ENCODE data around the gene SLAIN2. TPM values are rescaled to one million over a fixed set of nuclear protein-coding genes. Genes with fewer than 3 reads are reported as not detected.
A peak's percentile ranks its signal among the peaks of the same experiment; 100 is the strongest.
"Not testable (repeated sequence)": the region's sequence is repeated elsewhere in the genome, so short reads cannot be mapped to it uniquely, and the experiment has no call there.

Gene SLAIN2
- total RNA-seq, 1 donor from 2014 or later: 54.6 TPM

DNA sequence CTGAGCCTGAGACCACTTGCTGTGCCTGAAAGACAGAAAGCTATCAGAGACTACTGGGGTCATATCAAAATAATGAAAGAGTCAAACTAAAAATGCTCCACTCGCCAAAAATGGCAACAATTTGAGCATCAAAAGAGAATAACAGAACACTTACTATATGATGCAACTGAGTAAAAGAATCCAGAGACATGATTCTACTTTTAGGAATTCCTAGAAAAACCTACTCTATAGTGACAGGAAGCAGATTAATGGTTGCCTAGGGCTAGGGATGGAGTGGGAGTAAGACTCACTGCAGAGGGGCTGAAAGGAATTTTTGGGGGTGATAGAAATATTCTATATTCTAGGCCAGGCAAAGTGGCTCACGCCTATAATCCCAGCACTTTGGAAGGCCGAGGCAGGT is 29.4 kb upstream of the SLAIN2 start:
- H3K36me3 Mint-ChIP-seq (ENCODE audit: low read depth, unreplicated experiment): no peaks in the 10 kb centered on the region
- no peaks in the 10 kb centered on the region for H3K27me3 Mint-ChIP-seq (ENCODE audit: unreplicated experiment)
- peaks cover 4% of the 10 kb centered on the region for H3K9me3 Mint-ChIP-seq (ENCODE audit: unreplicated experiment)
- no peak overlapping the region for H3K27ac Mint-ChIP-seq (ENCODE audit: unreplicated experiment)
- no peak for DNase-seq (ENCODE audit: low spot score)
- no peaks in the 10 kb centered on the region for H3K4me1 Mint-ChIP-seq (ENCODE audit: unreplicated experiment)
- no peak for TF ChIP-seq CTCF (IDR thresholded peaks at IDR 0.05; ENCODE audit: unreplicated experiment)
- no peak overlapping the region for H3K4me3 Mint-ChIP-seq (ENCODE audit: unreplicated experiment)

DNA sequence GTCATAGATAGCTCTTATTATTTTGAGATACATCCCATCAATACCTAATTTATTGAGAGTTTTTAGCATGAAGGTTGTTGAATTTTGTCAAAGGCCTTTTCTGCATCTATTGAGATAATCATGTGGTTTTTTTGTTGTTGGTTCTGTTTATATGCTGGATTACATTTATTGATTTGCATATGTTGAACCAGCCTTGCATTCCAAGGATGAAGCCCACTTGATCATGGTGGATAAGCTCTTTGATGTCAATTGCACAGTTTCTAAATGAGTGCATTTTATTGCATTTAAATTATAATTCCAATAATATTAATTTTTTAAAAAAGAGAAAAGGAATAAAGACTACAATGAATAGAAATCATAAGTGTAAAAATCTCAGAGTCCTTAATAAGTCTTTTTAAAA is 26.6 kb upstream of the SLAIN2 start:
- DNase-seq (ENCODE audit: low spot score); H3K4me1 Mint-ChIP-seq (ENCODE audit: unreplicated experiment); H3K9me3 Mint-ChIP-seq (ENCODE audit: unreplicated experiment); H3K4me3 Mint-ChIP-seq (ENCODE audit: unreplicated experiment); H3K27ac Mint-ChIP-seq (ENCODE audit: unreplicated experiment); H3K36me3 Mint-ChIP-seq (ENCODE audit: low read depth, unreplicated experiment); H3K27me3 Mint-ChIP-seq (ENCODE audit: unreplicated experiment): not testable (repeated sequence)

- peak; percentile 23 for DNase-seq (ENCODE audit: low spot score)
- no peak overlapping the region for H3K27ac Mint-ChIP-seq (ENCODE audit: unreplicated experiment)
- peak; percentile 51 for TF ChIP-seq CTCF (IDR thresholded peaks at IDR 0.05; ENCODE audit: unreplicated experiment)
- H3K36me3 Mint-ChIP-seq (ENCODE audit: low read depth, unreplicated experiment): no peaks in the 10 kb centered on the region
- H3K9me3 Mint-ChIP-seq (ENCODE audit: unreplicated experiment): peaks cover 4% of the 10 kb centered on the region
- peaks cover 2% of the 10 kb centered on the region for H3K4me1 Mint-ChIP-seq (ENCODE audit: unreplicated experiment)
- no peak overlapping the region for H3K4me3 Mint-ChIP-seq (ENCODE audit: unreplicated experiment)
- no peaks in the 10 kb centered on the region for H3K27me3 Mint-ChIP-seq (ENCODE audit: unreplicated experiment)
These were observed 25.4 kb upstream of the SLAIN2 start for GRCh38 chr4:48315728-48316630.

- no peak for TF ChIP-seq CTCF (IDR thresholded peaks at IDR 0.05; ENCODE audit: unreplicated experiment)
- Mint-ChIP-seq H3K27ac (ENCODE audit: unreplicated experiment) (no peak overlapping the region), H3K36me3 (ENCODE audit: low read depth, unreplicated experiment) (no peaks in the 10 kb centered on the region), H3K4me1 (ENCODE audit: unreplicated experiment) (peaks cover 12% of the 10 kb centered on the region), H3K9me3 (ENCODE audit: unreplicated experiment) (no peaks in the 10 kb centered on the region), H3K4me3 (ENCODE audit: unreplicated experiment) (no peak overlapping the region), H3K27me3 (ENCODE audit: unreplicated experiment) (peaks cover 2% of the 10 kb centered on the region)
- no peak for DNase-seq (ENCODE audit: low spot score)
These were observed 20.0 kb upstream of the SLAIN2 start for GRCh38 chr4:48321312-48321711.

GRCh38 chr4:48322063-48322462 is 19.3 kb upstream of the SLAIN2 start:
- Mint-ChIP-seq H3K4me3 (ENCODE audit: unreplicated experiment) (no peak overlapping the region), H3K27ac (ENCODE audit: unreplicated experiment) (no peak overlapping the region), H3K4me1 (ENCODE audit: unreplicated experiment) (peaks cover 12% of the 10 kb centered on the region), H3K9me3 (ENCODE audit: unreplicated experiment) (no peaks in the 10 kb centered on the region), H3K36me3 (ENCODE audit: low read depth, unreplicated experiment) (no peaks in the 10 kb centered on the region), H3K27me3 (ENCODE audit: unreplicated experiment) (peaks cover 2% of the 10 kb centered on the region)
- no peak for TF ChIP-seq CTCF (IDR thresholded peaks at IDR 0.05; ENCODE audit: unreplicated experiment)
- no peak for DNase-seq (ENCODE audit: low spot score)

Measured in endothelial cell (in vitro differentiated cells).